GM21390 (cell line): ENCODE measurements around the gene HTR2A.
A peak's percentile ranks its signal among the peaks of the same experiment; 100 is the strongest.
"Not testable (repeated sequence)": the region's sequence is repeated elsewhere in the genome, so short reads cannot be mapped to it uniquely, and the experiment has no call there.

ENCODE experiments used
- ATAC-seq: cut with Tn5 transposase; IDR thresholded peaks from one replicate; pipeline ENCODE4 v1.9.1; 2021; ENCODE audit not compliant: unreplicated experiment

HTR2A gene

DNA sequence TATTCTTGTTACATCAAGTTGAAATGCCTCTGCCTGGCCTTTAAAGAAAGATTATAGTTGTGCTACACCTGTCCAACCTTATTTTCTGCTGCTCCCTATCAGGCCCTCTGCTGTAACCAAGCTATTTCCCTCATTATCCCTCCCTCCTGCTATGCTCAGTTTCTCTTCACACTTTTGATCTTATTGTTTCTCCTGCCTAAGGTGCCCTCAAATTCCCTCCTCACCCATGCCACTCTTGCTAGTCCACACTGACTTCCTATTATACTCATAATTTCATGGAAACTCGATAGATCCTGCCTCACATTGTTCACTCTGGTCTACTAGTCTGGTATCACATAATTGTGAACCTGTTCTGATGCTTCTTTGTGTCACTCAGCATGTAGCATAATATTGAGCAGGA, 80.5 kb downstream of the HTR2A start:
- ATAC-seq, result no peak

DNA sequence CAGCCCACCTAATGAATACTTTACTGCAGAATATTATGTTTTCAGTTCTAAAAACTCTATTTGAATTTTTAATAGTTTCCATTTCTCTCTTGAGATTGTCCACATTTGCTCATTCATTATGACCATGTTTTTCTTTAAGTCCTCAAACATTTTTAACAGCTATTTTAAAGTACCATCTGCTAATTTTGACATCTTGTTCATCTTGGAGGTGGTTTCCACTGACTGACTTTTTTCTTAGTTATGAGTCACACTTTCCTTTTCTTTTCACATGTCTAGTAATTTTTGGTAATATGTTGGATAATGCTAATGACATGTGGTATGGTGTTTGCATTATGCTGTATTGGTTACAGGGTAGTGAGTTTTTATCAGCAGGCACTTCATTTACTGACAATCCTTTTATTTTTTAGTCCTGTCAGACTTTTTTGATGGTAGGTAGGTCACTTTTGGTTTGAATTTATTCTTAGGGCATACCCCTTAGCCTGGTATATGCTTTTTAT, 84.5 kb downstream of the HTR2A start:
- ATAC-seq, result no peak

DNA sequence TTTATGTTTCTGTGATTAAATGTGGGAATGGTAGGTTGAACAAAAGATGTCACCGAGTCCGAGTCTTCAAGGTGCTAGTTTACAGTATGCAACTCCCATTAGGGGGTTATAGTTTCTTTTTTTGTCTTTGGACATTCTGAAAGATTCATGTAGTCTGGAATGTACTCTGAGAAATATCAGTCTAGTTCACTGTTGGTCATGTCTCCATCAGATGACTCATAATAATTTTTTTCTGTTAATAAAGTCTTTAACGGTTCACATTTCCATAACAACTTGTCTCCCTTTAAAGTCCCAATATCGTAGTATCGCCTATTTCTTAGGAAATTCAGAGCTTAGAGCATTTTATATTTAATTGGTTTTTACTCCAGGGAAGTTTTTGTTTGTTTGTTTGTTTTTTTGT, 86.4 kb downstream of the HTR2A start:
- no peak for ATAC-seq

DNA sequence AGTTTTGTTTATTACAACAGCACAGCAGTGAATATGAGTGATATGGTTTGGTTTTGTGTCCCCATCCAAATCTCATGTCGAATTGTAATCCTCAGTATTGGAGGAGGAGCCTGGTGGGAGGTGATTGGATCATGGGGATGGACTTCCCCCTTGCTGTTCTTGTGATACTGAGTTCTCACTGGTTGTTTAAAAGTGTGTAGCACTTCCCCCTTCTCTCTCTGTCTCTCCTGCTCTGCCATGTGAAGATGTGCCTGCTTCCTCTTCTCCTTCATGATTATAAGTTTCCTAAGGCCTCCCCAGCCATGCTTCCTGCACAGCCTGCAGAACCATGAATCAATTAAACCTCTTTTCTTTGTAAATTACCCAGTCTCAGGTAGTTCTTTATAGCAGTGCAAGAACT, 91.9 kb downstream of the HTR2A start:
- ATAC-seq, result not testable (repeated sequence)

DNA sequence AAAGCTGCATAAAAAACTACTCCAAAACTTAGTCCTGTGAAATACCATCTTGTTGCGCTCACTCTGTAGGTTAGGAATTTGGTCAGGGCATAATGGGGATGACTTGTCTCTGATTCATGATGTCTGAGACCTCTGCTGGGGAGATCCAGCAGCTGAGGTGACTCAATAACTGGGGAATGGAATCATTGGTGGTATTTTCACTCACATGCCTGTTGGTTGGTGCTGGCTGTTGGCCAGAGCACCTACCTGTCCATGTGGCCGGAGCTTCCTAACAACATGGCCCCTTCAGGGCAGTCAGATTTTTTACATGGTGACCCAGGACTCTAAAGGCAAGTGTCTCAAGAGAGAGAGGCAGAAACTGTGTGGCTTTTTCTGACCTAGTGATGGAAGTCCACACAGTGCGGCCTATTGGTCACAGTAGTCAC, 92.5 kb downstream of the HTR2A start:
- no peak for ATAC-seq

DNA sequence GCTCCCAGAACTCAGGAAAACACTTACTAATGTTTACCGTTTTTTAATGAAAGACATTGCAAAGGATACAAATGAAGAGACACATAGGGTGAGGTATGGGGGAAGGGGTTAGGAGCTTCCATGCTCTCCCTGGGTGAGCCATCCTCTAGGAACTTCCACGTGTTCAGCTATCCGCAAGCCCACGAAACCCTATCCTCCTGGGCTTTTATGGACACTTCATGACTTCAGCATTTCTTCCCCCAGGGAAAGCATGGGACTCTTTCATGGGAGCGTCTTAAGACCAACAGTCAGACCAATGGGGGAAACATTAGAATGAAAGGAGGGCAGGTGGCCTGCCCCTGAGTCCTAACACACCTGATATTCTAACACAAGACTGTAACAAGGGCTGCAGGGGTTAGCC, 93.3 kb downstream of the HTR2A start:
- ATAC-seq, result no peak

DNA sequence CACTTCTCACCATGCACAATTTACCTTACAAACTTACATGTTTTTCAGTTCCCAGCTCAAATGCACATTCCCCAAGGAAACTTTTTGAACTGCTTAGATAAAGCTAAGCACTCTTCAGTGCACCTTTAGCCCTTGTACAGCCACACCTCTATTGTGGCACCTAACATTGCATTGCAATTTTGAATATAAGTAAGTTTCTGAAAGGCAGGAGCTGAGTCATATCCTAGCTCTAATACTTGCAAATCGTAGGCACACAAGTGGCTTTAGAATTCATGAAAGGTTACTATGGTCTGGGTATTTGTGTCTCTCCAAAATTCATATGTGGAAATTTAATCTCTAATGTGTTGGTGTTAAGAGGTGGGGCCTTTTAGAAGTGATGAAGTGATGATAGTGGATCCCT, 95.0 kb downstream of the HTR2A start:
- no peak for ATAC-seq

DNA sequence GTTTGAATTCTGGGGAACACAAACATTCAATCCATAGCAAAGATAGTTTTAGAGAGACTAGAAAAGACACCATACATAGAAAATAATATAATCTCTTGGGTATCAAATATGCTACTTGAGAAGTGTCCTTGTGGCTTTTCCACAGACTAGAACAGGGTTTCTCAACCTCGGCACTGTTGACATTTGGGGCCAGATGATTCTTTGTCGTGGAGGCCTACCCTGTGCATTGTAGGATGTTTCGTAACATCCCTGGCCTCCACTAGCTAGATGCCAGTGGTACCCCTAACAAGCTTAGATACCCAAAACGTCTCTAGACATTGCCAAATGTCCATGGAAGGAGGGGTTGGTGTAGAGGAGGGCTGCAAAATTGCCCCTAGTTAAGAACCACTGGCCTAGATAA, 97.7 kb downstream of the HTR2A start:
- ATAC-seq, result no peak

DNA sequence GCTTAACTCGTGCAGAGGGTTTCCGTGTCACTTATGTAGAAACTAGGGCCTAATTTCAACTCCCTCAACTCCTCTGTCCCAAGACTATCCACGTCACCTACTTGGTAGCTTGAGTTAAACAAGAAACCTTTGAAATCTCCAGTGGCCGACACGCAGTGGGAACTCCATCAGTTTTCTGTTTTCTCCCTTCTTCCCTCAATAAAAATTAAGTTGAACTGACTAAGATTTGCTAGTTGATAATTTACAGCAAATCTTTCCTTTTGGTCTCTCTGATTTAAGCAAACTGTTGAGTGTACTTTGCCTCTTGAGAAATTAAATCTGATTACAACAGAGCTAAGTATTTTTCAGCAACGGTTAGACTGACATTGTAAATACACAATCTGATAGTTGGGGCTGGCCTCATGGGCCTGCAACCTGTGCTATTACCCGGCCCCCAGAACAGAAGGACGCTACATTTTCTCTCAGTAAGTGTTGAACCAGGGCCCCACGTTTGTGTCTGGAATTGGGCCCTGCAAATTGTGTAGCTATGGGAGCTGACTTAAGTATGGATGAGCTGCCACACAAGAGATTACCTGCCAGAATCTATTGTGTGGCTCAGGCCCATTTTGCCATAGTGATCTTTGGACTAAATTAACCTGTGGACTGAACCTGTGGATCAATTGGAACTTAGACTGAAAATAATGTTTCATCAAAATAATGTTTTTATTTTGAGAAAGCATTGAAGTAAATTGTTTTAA, 99.2 kb downstream of the HTR2A start:
- no peak for ATAC-seq

DNA sequence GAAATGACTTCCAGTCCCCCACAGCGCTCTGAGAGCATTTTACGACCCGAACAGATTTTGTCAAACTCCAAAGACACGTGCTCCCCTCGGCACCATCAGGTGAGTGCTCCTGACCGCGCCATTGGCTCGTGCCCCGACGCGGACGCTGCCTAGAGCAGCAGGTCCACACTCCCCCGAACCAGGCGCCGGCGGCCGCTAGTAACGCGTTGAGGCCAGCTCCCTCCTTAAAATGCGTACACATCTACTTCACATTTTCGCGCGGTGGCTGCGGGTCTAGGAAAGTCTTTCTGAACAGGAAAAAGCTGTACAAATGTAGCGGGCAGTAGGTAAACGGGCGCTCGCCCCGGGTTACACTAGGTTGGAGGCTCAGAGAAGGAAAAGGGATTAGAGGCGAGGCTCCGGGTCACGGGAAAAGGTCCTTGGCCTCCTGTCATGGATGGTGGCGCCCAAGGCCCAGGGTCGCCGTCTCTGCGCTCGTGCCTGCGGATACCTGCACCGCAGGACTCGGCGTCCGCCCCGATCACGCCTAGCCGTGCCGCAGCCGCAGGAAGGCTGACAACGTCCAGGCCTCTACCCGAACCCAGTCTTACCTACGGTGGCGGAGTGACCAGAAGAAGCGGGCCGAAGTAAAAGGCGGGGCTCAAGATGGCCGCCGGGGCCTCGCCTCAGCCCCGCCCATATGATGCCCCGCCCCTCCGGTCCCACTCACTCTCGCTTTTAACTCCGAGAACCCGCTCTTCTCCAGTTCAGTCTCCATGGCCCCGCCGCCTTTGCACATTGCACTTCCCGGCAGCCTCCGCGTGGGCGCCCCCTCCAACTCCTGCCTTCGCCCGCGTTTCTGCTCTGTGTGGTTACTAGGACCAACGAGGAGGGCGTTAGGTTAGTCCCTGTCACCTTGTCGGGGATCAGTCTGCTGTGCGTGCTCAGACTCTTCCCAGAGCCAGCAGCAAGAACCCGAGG, 100.1 kb downstream of the HTR2A start, which contains the start of gene ESD:
ESD (minus strand) TSS at position 647 of the 960 bp plus-strand sequence. CDS start 5,748 bp downstream, outside the sequence.
- ATAC-seq, result peak; percentile 92

DNA sequence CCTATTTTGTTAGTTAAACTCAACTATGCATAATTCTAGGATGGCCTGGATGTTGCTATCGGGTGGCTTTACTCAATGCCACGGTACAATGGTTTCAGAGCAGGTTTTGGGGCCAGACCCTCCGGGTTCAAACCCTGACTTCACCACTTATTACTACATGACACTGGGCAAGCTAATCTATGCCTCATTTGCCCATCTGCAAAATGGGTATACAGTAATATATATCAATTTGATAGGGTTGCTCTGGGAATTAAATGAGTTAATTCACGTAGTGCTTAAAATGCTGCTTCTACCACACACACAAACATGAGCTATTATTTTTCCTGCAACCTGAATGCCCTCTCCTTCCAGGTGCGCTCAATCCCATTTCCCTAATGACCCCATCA, 100.7 kb downstream of the HTR2A start:
- ATAC-seq, result no peak

DNA sequence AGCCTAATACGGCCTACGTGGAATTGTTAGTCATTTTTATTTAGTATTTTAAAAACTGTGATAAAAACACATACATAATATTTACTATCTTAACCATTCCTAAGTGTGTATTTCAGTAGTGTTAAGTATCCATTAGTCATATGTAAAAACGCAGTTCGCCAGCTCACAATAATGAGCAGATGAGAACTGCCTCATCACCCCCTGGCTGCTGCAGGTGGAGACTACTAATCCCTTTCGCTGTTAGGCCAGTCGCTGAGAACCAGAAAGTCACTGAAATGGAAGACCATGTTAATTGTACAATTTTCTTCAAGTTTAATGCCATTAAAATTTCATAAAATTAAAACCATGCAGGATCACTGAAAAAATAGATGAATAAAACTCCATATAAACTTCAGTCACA, 101.5 kb downstream of the HTR2A start:
- no peak for ATAC-seq

DNA sequence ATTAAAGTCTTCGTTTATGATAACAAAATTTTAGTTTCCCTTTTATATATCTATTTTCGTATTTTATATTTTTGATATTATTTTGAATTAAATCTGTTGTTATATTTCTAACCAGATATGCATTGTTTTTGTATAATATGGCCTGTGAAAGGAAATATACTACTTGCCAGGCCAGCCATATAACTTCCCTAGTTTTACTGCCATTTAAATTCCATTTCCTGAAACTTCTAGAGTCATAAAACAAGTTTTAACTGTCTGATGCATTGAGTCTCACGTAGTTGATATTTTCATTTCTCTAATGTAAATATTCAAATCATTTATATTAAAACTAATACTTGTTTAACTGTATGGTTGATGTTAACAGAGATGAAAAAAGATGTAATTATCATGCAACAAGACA, 113.3 kb downstream of the HTR2A start:
- ATAC-seq, result no peak

DNA sequence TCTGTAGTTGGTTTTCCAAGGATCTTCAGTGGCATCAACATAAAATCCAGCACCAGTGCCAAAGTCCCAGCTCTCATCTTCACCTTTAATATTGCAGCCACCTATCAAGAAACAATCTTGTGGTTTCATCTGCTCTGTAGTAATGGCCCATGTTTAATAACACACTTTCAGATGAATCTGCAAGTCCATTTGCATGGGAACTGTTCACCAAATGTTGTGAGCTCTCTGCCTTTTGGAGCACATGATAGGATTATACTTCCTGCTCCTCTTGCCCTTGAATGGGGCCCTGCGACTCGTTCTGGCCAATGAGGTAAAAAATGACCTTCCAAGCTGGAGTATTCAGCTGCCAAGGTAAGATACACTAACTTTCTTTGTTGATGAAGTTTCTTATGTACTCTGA, 114.2 kb downstream of the HTR2A start:
- no peak for ATAC-seq

DNA sequence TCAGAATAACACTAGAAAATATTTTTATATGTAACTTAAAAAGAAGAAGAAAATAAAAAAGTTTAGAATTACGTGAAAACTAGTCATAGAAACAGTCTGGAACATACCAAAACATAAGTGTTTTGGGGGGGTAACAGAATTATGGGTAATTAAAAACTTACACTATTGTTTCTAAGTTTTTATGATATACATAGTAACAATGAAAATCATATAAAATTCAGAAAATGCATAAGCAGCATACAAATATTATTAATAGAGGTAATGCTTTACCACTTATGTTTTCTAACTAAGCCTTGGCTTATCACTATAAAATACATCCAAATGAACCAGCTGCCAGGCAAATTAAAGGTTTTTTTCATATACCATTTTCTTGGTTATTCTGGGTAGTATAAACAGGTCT, 114.8 kb downstream of the HTR2A start:
- no peak for ATAC-seq
